ENCODE data around the gene PPBP. TPM values are rescaled to one million over a fixed set of nuclear protein-coding genes. Genes with fewer than 3 reads are reported as not detected.

PPBP gene
- total and polyA plus RNA-seq, 5 donors from 2014 or later, result 0.29 to 173 TPM; not detected in 3

GRCh38 chr4:74023709-74024108 lies 35.7 kb upstream of the PPBP start:
- no peak overlapping the region for H3K4me3 ChIP-seq (ENCODE audit: low read depth, low read length)
- Mint-ChIP-seq H3K4me3 (no peak overlapping the region), H3K27ac (no peak overlapping the region), H3K27me3 (no peaks in the 10 kb centered on the region), H3K4me1 (no peaks in the 10 kb centered on the region), H3K9me3 (peaks cover 0 to 9% (median 2%) of the 10 kb centered on the region in 7 donors), H3K36me3 (no peaks in the 10 kb centered on the region)
- DNase-seq (no peak), ATAC-seq (ENCODE audit: low read depth in 2 of 2) (no peak)
- H3K9me3 ChIP-seq (ENCODE audit: control insufficient read depth in 2 of 2, low read length in 2 of 2), result no peaks in the 10 kb centered on the region
- no peaks in the 10 kb centered on the region for H3K27me3 ChIP-seq (ENCODE audit: control insufficient read depth, insufficient read depth, low read length)
- no peaks in the 10 kb centered on the region for H3K4me1 ChIP-seq (ENCODE audit: control insufficient read depth, insufficient read depth, low read length, poor library complexity, severe bottlenecking)
- H3K36me3 ChIP-seq (ENCODE audit: control insufficient read depth, insufficient read depth, low read length), result no peaks in the 10 kb centered on the region
- no peak overlapping the region for H3K27ac ChIP-seq (ENCODE audit: insufficient read depth, low read length, poor library complexity, severe bottlenecking)

- H3K4me3 Mint-ChIP-seq, result no peak overlapping the region
- no peak overlapping the region for H3K4me3 ChIP-seq (ENCODE audit: low read depth, low read length)
- H3K4me1 Mint-ChIP-seq, result no peaks in the 10 kb centered on the region
- no peak overlapping the region for H3K27ac Mint-ChIP-seq
- peaks cover 0 to 8% (median 0%) of the 10 kb centered on the region in 7 donors for H3K9me3 Mint-ChIP-seq
- H3K27me3 ChIP-seq (ENCODE audit: control insufficient read depth, insufficient read depth, low read length), result no peaks in the 10 kb centered on the region
- no peaks in the 10 kb centered on the region for H3K36me3 Mint-ChIP-seq
- H3K4me1 ChIP-seq (ENCODE audit: control insufficient read depth, insufficient read depth, low read length, poor library complexity, severe bottlenecking), result no peaks in the 10 kb centered on the region
- no peaks in the 10 kb centered on the region for H3K9me3 ChIP-seq (ENCODE audit: control insufficient read depth in 2 of 2, low read length in 2 of 2)
- ATAC-seq (ENCODE audit: low read depth in 2 of 2) (no peak), DNase-seq (no peak)
- no peaks in the 10 kb centered on the region for H3K36me3 ChIP-seq (ENCODE audit: control insufficient read depth, insufficient read depth, low read length)
- no peak overlapping the region for H3K27ac ChIP-seq (ENCODE audit: insufficient read depth, low read length, poor library complexity, severe bottlenecking)
- H3K27me3 Mint-ChIP-seq, result no peaks in the 10 kb centered on the region
Measured at GRCh38 chr4:74021601-74022000, 33.6 kb upstream of the PPBP start.

GRCh38 chr4:74018771-74019170 lies 30.8 kb upstream of the PPBP start:
- Mint-ChIP-seq H3K27me3 (no peaks in the 10 kb centered on the region), H3K4me3 (no peak overlapping the region), H3K4me1 (no peaks in the 10 kb centered on the region), H3K9me3 (peaks cover 0 to 6% (median 0%) of the 10 kb centered on the region in 7 donors), H3K36me3 (no peaks in the 10 kb centered on the region), H3K27ac (no peak overlapping the region)
- Histone ChIP-seq H3K4me1 (ENCODE audit: control insufficient read depth, insufficient read depth, low read length, poor library complexity, severe bottlenecking) (no peaks in the 10 kb centered on the region), H3K36me3 (ENCODE audit: control insufficient read depth, insufficient read depth, low read length) (no peaks in the 10 kb centered on the region), H3K9me3 (ENCODE audit: control insufficient read depth in 2 of 2, low read length in 2 of 2) (no peaks in the 10 kb centered on the region), H3K27me3 (ENCODE audit: control insufficient read depth, insufficient read depth, low read length) (no peaks in the 10 kb centered on the region), H3K27ac (ENCODE audit: insufficient read depth, low read length, poor library complexity, severe bottlenecking) (no peak overlapping the region), H3K4me3 (ENCODE audit: low read depth, low read length) (no peak overlapping the region)
- DNase-seq (no peak), ATAC-seq (ENCODE audit: low read depth in 2 of 2) (no peak)

- Mint-ChIP-seq H3K4me1 (no peaks in the 10 kb centered on the region), H3K9me3 (peaks cover 0 to 6% (median 0%) of the 10 kb centered on the region in 7 donors), H3K27me3 (no peaks in the 10 kb centered on the region), H3K36me3 (no peaks in the 10 kb centered on the region), H3K4me3 (no peak overlapping the region), H3K27ac (no peak overlapping the region)
- Histone ChIP-seq H3K4me3 (ENCODE audit: low read depth, low read length) (no peak overlapping the region), H3K27ac (ENCODE audit: insufficient read depth, low read length, poor library complexity, severe bottlenecking) (no peak overlapping the region), H3K4me1 (ENCODE audit: control insufficient read depth, insufficient read depth, low read length, poor library complexity, severe bottlenecking) (no peaks in the 10 kb centered on the region), H3K9me3 (ENCODE audit: control insufficient read depth in 2 of 2, low read length in 2 of 2) (no peaks in the 10 kb centered on the region), H3K27me3 (ENCODE audit: control insufficient read depth, insufficient read depth, low read length) (no peaks in the 10 kb centered on the region), H3K36me3 (ENCODE audit: control insufficient read depth, insufficient read depth, low read length) (no peaks in the 10 kb centered on the region)
- no peak for DNase-seq
- no peak for ATAC-seq (ENCODE audit: low read depth in 2 of 2)
Measured at GRCh38 chr4:74018116-74018515, 30.1 kb upstream of the PPBP start.

- Mint-ChIP-seq H3K27ac (no peak overlapping the region), H3K4me3 (no peak overlapping the region), H3K36me3 (no peaks in the 10 kb centered on the region), H3K4me1 (no peaks in the 10 kb centered on the region), H3K9me3 (peaks cover 0 to 6% (median 0%) of the 10 kb centered on the region in 7 donors), H3K27me3 (no peaks in the 10 kb centered on the region)
- Histone ChIP-seq H3K27ac (ENCODE audit: insufficient read depth, low read length, poor library complexity, severe bottlenecking) (no peak overlapping the region), H3K4me3 (ENCODE audit: low read depth, low read length) (no peak overlapping the region), H3K36me3 (ENCODE audit: control insufficient read depth, insufficient read depth, low read length) (no peaks in the 10 kb centered on the region), H3K27me3 (ENCODE audit: control insufficient read depth, insufficient read depth, low read length) (no peaks in the 10 kb centered on the region), H3K4me1 (ENCODE audit: control insufficient read depth, insufficient read depth, low read length, poor library complexity, severe bottlenecking) (no peaks in the 10 kb centered on the region), H3K9me3 (ENCODE audit: control insufficient read depth in 2 of 2, low read length in 2 of 2) (no peaks in the 10 kb centered on the region)
- DNase-seq (no peak), ATAC-seq (ENCODE audit: low read depth in 2 of 2) (no peak)
Measured at GRCh38 chr4:74016068-74016467, 28.1 kb upstream of the PPBP start.

GRCh38 chr4:74015126-74015780 lies 27.3 kb upstream of the PPBP start:
- Histone ChIP-seq H3K4me1 (ENCODE audit: control insufficient read depth, insufficient read depth, low read length, poor library complexity, severe bottlenecking) (no peaks in the 10 kb centered on the region), H3K4me3 (ENCODE audit: low read depth, low read length) (no peak overlapping the region), H3K27me3 (ENCODE audit: control insufficient read depth, insufficient read depth, low read length) (no peaks in the 10 kb centered on the region), H3K9me3 (ENCODE audit: control insufficient read depth in 2 of 2, low read length in 2 of 2) (no peaks in the 10 kb centered on the region), H3K36me3 (ENCODE audit: control insufficient read depth, insufficient read depth, low read length) (no peaks in the 10 kb centered on the region), H3K27ac (ENCODE audit: insufficient read depth, low read length, poor library complexity, severe bottlenecking) (no peak overlapping the region)
- no peaks in the 10 kb centered on the region for H3K36me3 Mint-ChIP-seq
- H3K4me3 Mint-ChIP-seq, result no peak overlapping the region
- peaks cover 0 to 6% (median 2%) of the 10 kb centered on the region in 7 donors for H3K9me3 Mint-ChIP-seq
- ATAC-seq (ENCODE audit: low read depth in 2 of 2), result no peak
- no peak overlapping the region for H3K27ac Mint-ChIP-seq
- no peaks in the 10 kb centered on the region for H3K27me3 Mint-ChIP-seq
- no peak for DNase-seq
- H3K4me1 Mint-ChIP-seq, result no peaks in the 10 kb centered on the region

GRCh38 chr4:74014332-74014731 lies 26.3 kb upstream of the PPBP start:
- Histone ChIP-seq H3K4me1 (ENCODE audit: control insufficient read depth, insufficient read depth, low read length, poor library complexity, severe bottlenecking) (no peaks in the 10 kb centered on the region), H3K27me3 (ENCODE audit: control insufficient read depth, insufficient read depth, low read length) (no peaks in the 10 kb centered on the region), H3K36me3 (ENCODE audit: control insufficient read depth, insufficient read depth, low read length) (no peaks in the 10 kb centered on the region), H3K9me3 (ENCODE audit: control insufficient read depth in 2 of 2, low read length in 2 of 2) (no peaks in the 10 kb centered on the region), H3K27ac (ENCODE audit: insufficient read depth, low read length, poor library complexity, severe bottlenecking) (no peak overlapping the region), H3K4me3 (ENCODE audit: low read depth, low read length) (no peak overlapping the region)
- ATAC-seq (ENCODE audit: low read depth in 2 of 2) (no peak), DNase-seq (no peak)
- Mint-ChIP-seq H3K36me3 (no peaks in the 10 kb centered on the region), H3K9me3 (peaks cover 0 to 6% (median 2%) of the 10 kb centered on the region in 7 donors), H3K4me3 (no peak overlapping the region), H3K4me1 (no peaks in the 10 kb centered on the region), H3K27me3 (no peaks in the 10 kb centered on the region), H3K27ac (no peak overlapping the region)

- H3K27ac Mint-ChIP-seq, result no peak overlapping the region
- H3K36me3 ChIP-seq (ENCODE audit: control insufficient read depth, insufficient read depth, low read length), result no peaks in the 10 kb centered on the region
- H3K27me3 ChIP-seq (ENCODE audit: control insufficient read depth, insufficient read depth, low read length), result no peaks in the 10 kb centered on the region
- ATAC-seq (ENCODE audit: low read depth in 2 of 2), result no peak
- no peaks in the 10 kb centered on the region for H3K4me1 Mint-ChIP-seq
- no peak for DNase-seq
- H3K36me3 Mint-ChIP-seq, result no peaks in the 10 kb centered on the region
- no peaks in the 10 kb centered on the region for H3K27me3 Mint-ChIP-seq
- no peaks in the 10 kb centered on the region for H3K4me1 ChIP-seq (ENCODE audit: control insufficient read depth, insufficient read depth, low read length, poor library complexity, severe bottlenecking)
- H3K4me3 Mint-ChIP-seq, result no peak overlapping the region
- H3K9me3 ChIP-seq (ENCODE audit: control insufficient read depth in 2 of 2, low read length in 2 of 2), result no peaks in the 10 kb centered on the region
- H3K9me3 Mint-ChIP-seq, result peaks cover 0 to 6% (median 2%) of the 10 kb centered on the region in 7 donors
- H3K4me3 ChIP-seq (ENCODE audit: low read depth, low read length), result no peak overlapping the region
- no peak overlapping the region for H3K27ac ChIP-seq (ENCODE audit: insufficient read depth, low read length, poor library complexity, severe bottlenecking)
Measured at GRCh38 chr4:74013264-74013663, 25.3 kb upstream of the PPBP start.

All from CD4-positive, CD25-positive, alpha-beta regulatory T cell (primary cell).